Activated naive CD4-positive, alpha-beta T cell treated with anti-CD3 and anti-CD28 coated beads, Interleukin-2, amount 10 ng/mL, durations not matched to agents 7 days and 5 days (primary cell): ENCODE data around the gene CEACAM6.
"Not testable (repeated sequence)": the region's sequence is repeated elsewhere in the genome, so short reads cannot be mapped to it uniquely, and the experiment has no call there.

Experiments used
- CTCF ChIA-PET: fragments of 350-600 bp; sonication (Branson Sonifier 250); formaldehyde crosslinking; loops from one replicate; lab custom pipeline; 2021; ENCODE audit warnings: antibody characterized with exemption; lab: Charles Lee
- DNase-seq: peaks from one replicate; pipeline ENCODE4 v3.0.0-alpha.2; 2020
- H3K27ac Mint-ChIP-seq: one replicate; pipeline ENCODE4 v1.8.0; 2021; ENCODE audit warnings: mild to moderate bottlenecking, moderate library complexity, mixed read lengths
- H3K27me3 Mint-ChIP-seq: one replicate; pipeline ENCODE4 v1.8.0; 2021; ENCODE audit warnings: mild to moderate bottlenecking, mixed read lengths
- H3K36me3 Mint-ChIP-seq: one replicate; pipeline ENCODE4 v1.8.0; 2021; ENCODE audit warnings: mixed read lengths
- H3K4me1 Mint-ChIP-seq: one replicate; pipeline ENCODE4 v1.8.0; 2021; ENCODE audit warnings: mixed read lengths
- H3K4me3 Mint-ChIP-seq: one replicate; pipeline ENCODE4 v1.8.0; 2021; ENCODE audit warnings: mild to moderate bottlenecking, moderate library complexity, mixed read lengths
- H3K9me3 Mint-ChIP-seq: one replicate; pipeline ENCODE4 v1.8.0; 2021; ENCODE audit warnings: mixed read lengths

The CEACAM6 gene

GRCh38 chr19:41734585-41734984 lies 20.7 kb upstream of the CEACAM6 start:
- Mint-ChIP-seq H3K27ac (no peak overlapping the region), H3K36me3 (no peaks in the 10 kb centered on the region), H3K27me3 (peaks cover 52% of the 10 kb centered on the region), H3K4me1 (no peaks in the 10 kb centered on the region), H3K9me3 (no peaks in the 10 kb centered on the region), H3K4me3 (no peak overlapping the region)
- CTCF ChIA-PET, result interaction anchor here (0.7 to 1.9 kb wide), 4 partner anchors 17 to 46 kb away, joined by 3 to 9 read pairs (median 4); partner anchors contain the start of gene CEACAM7
- DNase-seq, result no peak

- Mint-ChIP-seq H3K4me1 (peaks cover 4% of the 10 kb centered on the region), H3K36me3 (no peaks in the 10 kb centered on the region), H3K4me3 (no peak overlapping the region), H3K9me3 (no peaks in the 10 kb centered on the region), H3K27me3 (peaks cover 53% of the 10 kb centered on the region), H3K27ac (no peak overlapping the region)
- CTCF ChIA-PET, result interaction anchor here (0.7 to 1.9 kb wide), 6 partner anchors 17 to 93 kb away, joined by 3 to 9 read pairs (median 4); partner anchors contain the start of gene CEACAM7
- DNase-seq, result no peak
These were observed 20.2 kb upstream of the CEACAM6 start for GRCh38 chr19:41735071-41735600.

GRCh38 chr19:41739361-41739760 lies 16.0 kb upstream of the CEACAM6 start:
- no peak for DNase-seq
- no peak overlapping the region for H3K4me3 Mint-ChIP-seq
- no peak overlapping the region for H3K27ac Mint-ChIP-seq
- CTCF ChIA-PET, result interaction anchor here (0.8 to 2.4 kb wide), 5 partner anchors 14 to 97 kb away, joined by 3 to 14 read pairs (median 4); no protein-coding TSS in a partner anchor
- no peaks in the 10 kb centered on the region for H3K36me3 Mint-ChIP-seq
- H3K9me3 Mint-ChIP-seq, result no peaks in the 10 kb centered on the region
- H3K27me3 Mint-ChIP-seq, result peaks cover 61% of the 10 kb centered on the region
- peaks cover 14% of the 10 kb centered on the region for H3K4me1 Mint-ChIP-seq

GRCh38 chr19:41740415-41741243 lies 14.7 kb upstream of the CEACAM6 start:
- Mint-ChIP-seq H3K4me1 (peaks cover 22% of the 10 kb centered on the region), H3K27me3 (peaks cover 64% of the 10 kb centered on the region), H3K27ac (no peak overlapping the region), H3K36me3 (no peaks in the 10 kb centered on the region), H3K9me3 (no peaks in the 10 kb centered on the region), H3K4me3 (no peak overlapping the region)
- no peak for DNase-seq
- CTCF ChIA-PET, result interaction anchor here (0.8 to 2.4 kb wide), 6 partner anchors 13 to 99 kb away, joined by 3 to 14 read pairs (median 4); no protein-coding TSS in a partner anchor

- CTCF ChIA-PET, result interaction anchor here (0.5 to 2.4 kb wide), 4 partner anchors 12 to 80 kb away, joined by 4 to 14 read pairs (median 5); no protein-coding TSS in a partner anchor
- H3K27ac Mint-ChIP-seq, result no peak overlapping the region
- no peak for DNase-seq
- peaks cover 64% of the 10 kb centered on the region for H3K27me3 Mint-ChIP-seq
- H3K36me3 Mint-ChIP-seq, result no peaks in the 10 kb centered on the region
- H3K9me3 Mint-ChIP-seq, result no peaks in the 10 kb centered on the region
- peaks cover 22% of the 10 kb centered on the region for H3K4me1 Mint-ChIP-seq
- no peak overlapping the region for H3K4me3 Mint-ChIP-seq
These were observed 14.1 kb upstream of the CEACAM6 start for GRCh38 chr19:41741244-41741554.

- CTCF ChIA-PET, result interaction anchor here (0.6 to 2.9 kb wide), 3 partner anchors 10 to 205 kb away, joined by 3 to 28 read pairs (median 4); partner anchors contain the start of gene CEACAM6
- Mint-ChIP-seq H3K27me3 (peaks cover 76% of the 10 kb centered on the region), H3K9me3 (no peaks in the 10 kb centered on the region), H3K4me3 (no peak overlapping the region), H3K27ac (no peak overlapping the region), H3K4me1 (peaks cover 20% of the 10 kb centered on the region), H3K36me3 (no peaks in the 10 kb centered on the region)
- no peak for DNase-seq
These were observed 10.5 kb upstream of the CEACAM6 start for GRCh38 chr19:41744850-41745249.

GRCh38 chr19:41745756-41746155 lies 9.6 kb upstream of the CEACAM6 start:
- H3K4me1 Mint-ChIP-seq, result peaks cover 11% of the 10 kb centered on the region
- H3K9me3 Mint-ChIP-seq, result no peaks in the 10 kb centered on the region
- CTCF ChIA-PET, result interaction anchor here (0.6 to 2.9 kb wide), 7 partner anchors 9 to 204 kb away, joined by 3 to 28 read pairs (median 4); partner anchors contain the start of gene CEACAM6
- H3K27ac Mint-ChIP-seq, result no peak overlapping the region
- H3K27me3 Mint-ChIP-seq, result peaks cover 75% of the 10 kb centered on the region
- no peak for DNase-seq
- no peak overlapping the region for H3K4me3 Mint-ChIP-seq
- H3K36me3 Mint-ChIP-seq, result no peaks in the 10 kb centered on the region

- H3K27me3 Mint-ChIP-seq, result peaks cover 78% of the 10 kb centered on the region
- no peaks in the 10 kb centered on the region for H3K9me3 Mint-ChIP-seq
- peak; percentile 60 for DNase-seq
- H3K4me1 Mint-ChIP-seq, result peaks cover 8% of the 10 kb centered on the region
- no peaks in the 10 kb centered on the region for H3K36me3 Mint-ChIP-seq
- H3K27ac Mint-ChIP-seq, result no peak overlapping the region
- CTCF ChIA-PET, result interaction anchor here (0.7 to 2.9 kb wide), 9 partner anchors 8 to 106 kb away, joined by 3 to 28 read pairs (median 4); partner anchors contain the start of gene CEACAM6
- no peak overlapping the region for H3K4me3 Mint-ChIP-seq
These were observed 8.6 kb upstream of the CEACAM6 start for GRCh38 chr19:41746593-41747227.

- no peaks in the 10 kb centered on the region for H3K9me3 Mint-ChIP-seq
- H3K4me1 Mint-ChIP-seq, result peaks cover 8% of the 10 kb centered on the region
- H3K27me3 Mint-ChIP-seq, result peaks cover 80% of the 10 kb centered on the region
- no peak overlapping the region for H3K4me3 Mint-ChIP-seq
- CTCF ChIA-PET, result interaction anchor here (0.7 to 1.5 kb wide), 3 partner anchors 37 to 46 kb away, joined by 3 to 4 read pairs (median 4); no protein-coding TSS in a partner anchor
- H3K27ac Mint-ChIP-seq, result no peak overlapping the region
- DNase-seq, result no peak
- H3K36me3 Mint-ChIP-seq, result no peaks in the 10 kb centered on the region
These were observed 7.3 kb upstream of the CEACAM6 start for GRCh38 chr19:41748012-41748411.

GRCh38 chr19:41750248-41751134 lies 4.8 kb upstream of the CEACAM6 start:
- not testable (repeated sequence) for DNase-seq, H3K36me3 Mint-ChIP-seq, H3K4me3 Mint-ChIP-seq, H3K4me1 Mint-ChIP-seq, H3K9me3 Mint-ChIP-seq, H3K27ac Mint-ChIP-seq
- CTCF ChIA-PET, result interaction anchor here (2.2 to 6.1 kb wide), 3 partner anchors 34 to 45 kb away, joined by 8 to 120 read pairs (median 52); no protein-coding TSS in a partner anchor
- peaks cover 77% of the 10 kb centered on the region for H3K27me3 Mint-ChIP-seq

- Mint-ChIP-seq H3K4me3 (no peak overlapping the region), H3K9me3 (no peaks in the 10 kb centered on the region), H3K4me1 (peaks cover 2% of the 10 kb centered on the region), H3K36me3 (no peaks in the 10 kb centered on the region), H3K27me3 (peaks cover 76% of the 10 kb centered on the region), H3K27ac (no peak overlapping the region)
- CTCF ChIA-PET, result interaction anchor here (0.6 to 6.1 kb wide), 34 partner anchors 10 to 706 kb away, joined by 3 to 120 read pairs (median 4); no protein-coding TSS in a partner anchor
- DNase-seq, result peak; percentile 79
These were observed 2.2 kb upstream of the CEACAM6 start for GRCh38 chr19:41753159-41753558.

- CTCF ChIA-PET, result interaction anchor here (0.8 to 6.1 kb wide), 26 partner anchors 8 to 707 kb away, joined by 3 to 120 read pairs (median 8); no protein-coding TSS in a partner anchor
- H3K27ac Mint-ChIP-seq, result no peak overlapping the region
- H3K27me3 Mint-ChIP-seq, result peaks cover 77% of the 10 kb centered on the region
- no peaks in the 10 kb centered on the region for H3K9me3 Mint-ChIP-seq
- H3K36me3 Mint-ChIP-seq, result no peaks in the 10 kb centered on the region
- no peak overlapping the region for H3K4me3 Mint-ChIP-seq
- H3K4me1 Mint-ChIP-seq, result peaks cover 2% of the 10 kb centered on the region
- DNase-seq, result peak; percentile 79
These were observed 1.3 kb upstream of the CEACAM6 start for GRCh38 chr19:41753936-41754529.

GRCh38 chr19:41758846-41759245 lies 3.5 kb downstream of the CEACAM6 start:
- DNase-seq, result no peak
- Mint-ChIP-seq H3K9me3 (no peaks in the 10 kb centered on the region), H3K4me1 (peaks cover under 1% of the 10 kb centered on the region), H3K27me3 (peaks cover 85% of the 10 kb centered on the region), H3K36me3 (no peaks in the 10 kb centered on the region), H3K4me3 (no peak overlapping the region), H3K27ac (no peak overlapping the region)
- CTCF ChIA-PET, result no interaction called here
